GM19468 (cell line): ENCODE data around the gene IWS1.
"Not testable (repeated sequence)": the region's sequence is repeated elsewhere in the genome, so short reads cannot be mapped to it uniquely, and the experiment has no call there.

Experiments
- ATAC-seq: cut with Tn5 transposase; IDR thresholded peaks from one replicate; pipeline ENCODE4 v1.9.1; 2021; ENCODE audit warnings: mild to moderate bottlenecking, moderate library complexity, moderate number of reproducible peaks; ENCODE audit not compliant: unreplicated experiment; ENCODE audit errors: extremely low read depth

The IWS1 gene

GRCh38 chr2:127464470-127465257 lies 61.6 kb downstream of the IWS1 start:
- ATAC-seq, result no peak

- no peak for ATAC-seq
Observed at GRCh38 chr2:127463155-127463991, 62.9 kb downstream of the IWS1 start.

GRCh38 chr2:127462461-127462860 lies 63.8 kb downstream of the IWS1 start:
- no peak for ATAC-seq

GRCh38 chr2:127456960-127457359 lies 69.3 kb downstream of the IWS1 start:
- no peak for ATAC-seq

- no peak for ATAC-seq
Observed at GRCh38 chr2:127455566-127456493, 70.5 kb downstream of the IWS1 start.

- ATAC-seq, result no peak
Observed at GRCh38 chr2:127454595-127455565, 71.4 kb downstream of the IWS1 start.

- ATAC-seq, result no peak
Observed at GRCh38 chr2:127453392-127454171, 72.7 kb downstream of the IWS1 start.

GRCh38 chr2:127453013-127453391 lies 73.3 kb downstream of the IWS1 start:
- ATAC-seq, result no peak

- not testable (repeated sequence) for ATAC-seq
Observed at GRCh38 chr2:127452423-127452822, 73.9 kb downstream of the IWS1 start.

- ATAC-seq, result no peak
Observed at GRCh38 chr2:127451981-127452380, 74.3 kb downstream of the IWS1 start.

- ATAC-seq, result no peak
Observed at GRCh38 chr2:127449898-127450297, 76.4 kb downstream of the IWS1 start.

- no peak for ATAC-seq
Observed at GRCh38 chr2:127449414-127449813, 76.9 kb downstream of the IWS1 start.

GRCh38 chr2:127448526-127448925 lies 77.8 kb downstream of the IWS1 start:
- no peak for ATAC-seq

- ATAC-seq, result no peak
Observed at GRCh38 chr2:127439343-127439742, 86.9 kb downstream of the IWS1 start.

GRCh38 chr2:127437781-127438726 lies 88.2 kb downstream of the IWS1 start:
- no peak for ATAC-seq

GRCh38 chr2:127437056-127437455 lies 89.2 kb downstream of the IWS1 start:
- ATAC-seq, result no peak

- no peak for ATAC-seq
Observed at GRCh38 chr2:127434515-127434914, 91.8 kb downstream of the IWS1 start.
